Gastrocnemius medialis (tissue), 4 donors: ENCODE results near the gene LCE6A. TPM values are rescaled to one million over a fixed set of nuclear protein-coding genes. Genes with fewer than 3 reads are reported as not detected.

Experiments used
- ATAC-seq, 2 donors: fragments of 150-250 bp; one replicate each; pipeline ENCODE4 v1.9.1; 2016
- DNase-seq, 2 donors: peaks; one replicate each; pipeline ENCODE4 v3.0.0-alpha.2; 2019
- H3K27ac ChIP-seq, 4 donors: fragments of 200-600 bp; sonication (generic); 1 replicate in 1 of 4; 2 replicates in 3 of 4; pipeline ENCODE4 v1.5.1; 2016 to 2018; ENCODE audit warnings: mild to moderate bottlenecking in 2 of 4, moderate library complexity in 1 of 4
- H3K27me3 ChIP-seq, 3 donors: fragments of 200-600 bp; sonication (generic) in 2 of 3; 1 replicate in 1 of 3; 2 replicates in 2 of 3; pipeline versions ENCODE4 v1.5.1 to v1.6.0; 2016 to 2019; ENCODE audit warnings: mild to moderate bottlenecking in 1 of 3, moderate library complexity in 1 of 3
- H3K36me3 ChIP-seq, 2 donors: fragments of 200-600 bp; sonication (generic) in 1 of 2; one replicate each; pipeline ENCODE4 v1.5.1; 2017 to 2018
- H3K4me1 ChIP-seq, 2 donors: fragments of 200-600 bp; sonication (generic) in 1 of 2; one replicate each; pipeline ENCODE4 v1.5.1; 2016 to 2017; ENCODE audit warnings: mild to moderate bottlenecking in 2 of 2
- H3K4me3 ChIP-seq, 4 donors: fragments of 200-600 bp; sonication (generic) in 3 of 4; 1 replicate in 1 of 4; 2 replicates in 3 of 4; pipeline ENCODE4 v1.5.1; 2016 to 2019; ENCODE audit warnings: mild to moderate bottlenecking in 2 of 4
- H3K9me3 ChIP-seq, 3 donors: fragments of 200-600 bp; sonication (generic) in 2 of 3; 1 replicate in 1 of 3; 2 replicates in 2 of 3; pipeline ENCODE4 v1.5.1; 2016 to 2019
- CTCF ChIP-seq, 5 experiments: fragments of 450-650 bp in 3 of 5; fragments of 200-600 bp in 2 of 5; sonication (generic) in 2 of 5; IDR thresholded peaks in 4 of 5; conservative IDR thresholded peaks in 1 of 5; 1 replicate in 4 of 5; 2 replicates in 1 of 5; pipeline ENCODE4 v1.5.1; 2016 to 2019; ENCODE audit warnings: antibody characterized with exemption in 5 of 5, mild to moderate bottlenecking in 3 of 5, moderate library complexity in 3 of 5
- POLR2A ChIP-seq, 2 donors: fragments of 450-650 bp; IDR thresholded peaks; one replicate each; pipeline ENCODE4 v1.6.1; 2017; ENCODE audit warnings: antibody characterized with exemption in 2 of 2, mild to moderate bottlenecking in 2 of 2, moderate library complexity in 2 of 2
- in situ Hi-C, 4 donors: fragments of 200-750 bp; cut with MboI; loops; one replicate each; pipeline versions ENCODE4 v1.15.0 to v1.8.0; 2017; ENCODE audit warnings: low sequenced_read_pairs in 4 of 4
- intact Hi-C: fragments of 100-400 bp; cut with DNase I; formaldehyde crosslinking; loops from one replicate; pipeline ENCODE4 v1.15.1; 2023; ENCODE audit warnings: low total_unique reads
- total RNA-seq, 4 donors: library from RNA; depleted of rRNA; stranded (reverse); fragments of >200 nt; gene quantifications; one replicate each; pipeline versions ENCODE4 v1.1.0 to v1.2.3, GENCODE V29; 2016

Gene LCE6A
- total RNA-seq, 4 donors from 2014 or later, result not detected

GRCh38 chr1:152888126-152888525, 45.5 kb downstream of the LCE6A start:
- no peaks in the 10 kb centered on the region for H3K36me3 ChIP-seq
- H3K27me3 ChIP-seq, result no peaks in the 10 kb centered on the region
- in situ Hi-C loops (no loop called here), intact Hi-C loops (no loop called here)
- no peaks in the 10 kb centered on the region for H3K9me3 ChIP-seq
- TF ChIP-seq POLR2A (IDR thresholded peaks at IDR 0.05) (no peak), CTCF (IDR thresholded peaks at IDR 0.05 in 4 of 5, conservative IDR thresholded peaks at IDR 0.05 in 1 of 5) (no peak)
- H3K27ac ChIP-seq, result no peak overlapping the region
- no peak overlapping the region for H3K4me3 ChIP-seq
- no peaks in the 10 kb centered on the region for H3K4me1 ChIP-seq
- DNase-seq, result no peak
- ATAC-seq, result no peak

Other genes with a start within 250 kb of the LCE6A start
- gene LCE3C, start 242.6 kb upstream of the LCE6A start, total RNA-seq, result not detected
- gene LCE3B, start 229.0 kb upstream of the LCE6A start, total RNA-seq, result not detected
- not detected for gene LCE3A, start 219.8 kb upstream of the LCE6A start, total RNA-seq
- gene LCE2D, start 179.5 kb upstream of the LCE6A start, total RNA-seq, result not detected
- not detected for gene LCE2C, start 167.6 kb upstream of the LCE6A start, total RNA-seq
- not detected for gene LCE2B, start 156.7 kb upstream of the LCE6A start, total RNA-seq
- not detected for gene LCE2A, start 144.5 kb upstream of the LCE6A start, total RNA-seq
- gene LCE4A, start 134.7 kb upstream of the LCE6A start, total RNA-seq, result not detected
- not detected for gene KPRP, start 84.8 kb upstream of the LCE6A start, total RNA-seq
- not detected for gene LCE1F, start 67.7 kb upstream of the LCE6A start, total RNA-seq
- gene LCE1E, start 56.6 kb upstream of the LCE6A start, total RNA-seq, result not detected
- not detected for gene LCE1D, start 46.1 kb upstream of the LCE6A start, total RNA-seq
- not detected for gene LCE1C, start 36.2 kb upstream of the LCE6A start, total RNA-seq
- not detected for gene LCE1B, start 30.9 kb upstream of the LCE6A start, total RNA-seq
- not detected for gene LCE1A, start 15.4 kb upstream of the LCE6A start, total RNA-seq
- not detected for gene LCE7A, start 17.1 kb downstream of the LCE6A start, total RNA-seq
- not detected for gene SMCP, start 35.5 kb downstream of the LCE6A start, total RNA-seq
- gene IVL, start 65.7 kb downstream of the LCE6A start, total RNA-seq, result not detected
- gene SPRR5, start 104.3 kb downstream of the LCE6A start, total RNA-seq, result not detected
- not detected for gene SPRR4, start 127.8 kb downstream of the LCE6A start, total RNA-seq
- not detected for gene SPRR1A, start 141.2 kb downstream of the LCE6A start, total RNA-seq
- gene SPRR3, start 158.9 kb downstream of the LCE6A start, total RNA-seq, result not detected
- not detected for gene SPRR1B, start 188.3 kb downstream of the LCE6A start, total RNA-seq
- not detected for gene SPRR2D, start 198.3 kb downstream of the LCE6A start, total RNA-seq
- not detected for gene SPRR2A, start 214.7 kb downstream of the LCE6A start, total RNA-seq
- not detected for gene SPRR2B, start 228.8 kb downstream of the LCE6A start, total RNA-seq